HG02884 (cell line): Measurements from ENCODE around the gene KCNJ4.

Source experiments
- ATAC-seq: cut with Tn5 transposase; IDR thresholded peaks from one replicate; pipeline ENCODE4 v1.9.1; 2021; ENCODE audit warnings: mild to moderate bottlenecking, moderate library complexity; ENCODE audit not compliant: unreplicated experiment

The KCNJ4 gene

GRCh38 chr22:38432264-38432663, 22.7 kb downstream of the KCNJ4 start:
- no peak for ATAC-seq

DNA sequence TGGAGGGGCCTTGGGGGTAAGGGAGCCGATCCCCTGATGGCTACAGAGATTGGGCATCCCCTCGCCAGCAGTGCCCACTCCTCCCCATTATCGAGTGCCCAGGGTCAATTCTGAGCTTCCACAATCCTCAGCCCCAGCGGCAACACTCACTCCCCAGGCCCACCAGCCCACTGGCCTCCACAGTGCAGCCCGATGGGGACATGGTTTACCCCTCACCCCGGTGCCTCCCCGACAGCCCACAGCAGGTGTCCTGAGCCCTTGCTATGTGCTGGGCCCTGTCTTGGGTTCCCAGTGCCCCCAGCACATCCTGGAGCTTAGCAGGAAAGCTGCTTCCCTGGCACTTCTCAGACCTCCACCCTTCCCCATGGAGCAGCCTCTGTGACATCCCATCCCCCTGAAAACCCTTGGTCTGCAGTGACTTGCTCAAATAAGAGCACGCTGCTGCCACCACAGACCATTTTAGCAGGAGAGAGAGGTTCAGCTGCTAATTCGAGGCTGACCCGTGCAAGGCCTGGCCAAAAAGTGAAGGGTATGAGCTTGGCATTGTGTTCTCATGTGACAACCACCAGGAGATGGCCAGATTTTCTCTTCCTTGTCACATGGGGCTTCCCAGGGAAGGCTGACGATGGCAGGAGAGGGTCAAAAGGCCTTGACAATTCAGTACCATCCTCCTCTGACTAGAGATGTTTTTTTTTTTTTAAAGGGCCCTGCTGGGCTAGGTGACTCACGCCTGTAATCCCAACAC, 23.6 kb downstream of the KCNJ4 start:
- no peak for ATAC-seq

DNA sequence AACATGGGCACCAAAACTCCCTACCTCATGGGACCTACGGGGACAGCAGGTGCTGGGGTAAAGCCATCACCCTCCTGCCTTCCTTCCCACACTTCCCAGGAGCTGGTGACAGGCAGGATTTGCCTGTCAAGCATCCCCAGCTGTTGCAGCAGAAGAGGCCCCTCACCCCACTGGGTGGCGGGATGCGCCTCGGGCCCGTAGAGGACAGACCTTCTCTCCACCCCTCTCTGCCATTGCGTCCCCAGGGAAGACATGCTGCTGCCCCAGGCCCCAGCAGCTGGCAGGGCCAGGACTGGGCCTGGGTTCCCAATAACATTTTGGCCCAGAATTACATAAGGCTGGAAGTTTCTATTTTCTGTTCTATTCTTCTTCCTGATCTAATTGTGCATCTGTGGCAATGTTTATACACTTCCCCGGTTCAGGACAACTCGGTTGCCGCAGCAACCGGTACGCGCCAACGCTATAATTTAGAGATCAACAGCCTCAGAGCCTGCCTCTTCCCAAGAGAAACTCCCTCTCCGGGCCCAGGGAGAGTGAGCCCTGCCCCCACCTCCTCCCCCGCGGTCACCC, 25.4 kb downstream of the KCNJ4 start:
- no peak for ATAC-seq

DNA sequence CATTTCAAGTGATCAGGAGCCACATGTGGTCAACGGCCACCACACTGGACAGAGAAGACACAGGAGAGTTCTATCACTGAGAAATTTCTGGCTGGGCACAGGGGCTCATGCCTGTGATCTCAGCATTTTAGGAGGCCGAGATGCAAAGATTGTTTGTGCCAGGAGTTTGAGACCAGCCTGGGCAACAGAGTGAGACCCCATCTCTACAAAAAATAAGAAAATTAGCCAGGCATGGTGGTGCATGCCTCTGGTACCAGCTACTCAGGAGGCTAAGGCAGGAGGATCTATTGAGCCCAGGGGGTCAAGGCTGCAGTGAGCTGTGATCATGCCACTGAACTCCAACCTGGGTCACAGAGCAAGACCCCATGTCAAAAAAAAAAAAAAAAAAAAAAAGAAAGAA, 26.3 kb downstream of the KCNJ4 start:
- no peak for ATAC-seq

GRCh38 chr22:38427940-38428339, 27.1 kb downstream of the KCNJ4 start:
- ATAC-seq, result no peak

DNA sequence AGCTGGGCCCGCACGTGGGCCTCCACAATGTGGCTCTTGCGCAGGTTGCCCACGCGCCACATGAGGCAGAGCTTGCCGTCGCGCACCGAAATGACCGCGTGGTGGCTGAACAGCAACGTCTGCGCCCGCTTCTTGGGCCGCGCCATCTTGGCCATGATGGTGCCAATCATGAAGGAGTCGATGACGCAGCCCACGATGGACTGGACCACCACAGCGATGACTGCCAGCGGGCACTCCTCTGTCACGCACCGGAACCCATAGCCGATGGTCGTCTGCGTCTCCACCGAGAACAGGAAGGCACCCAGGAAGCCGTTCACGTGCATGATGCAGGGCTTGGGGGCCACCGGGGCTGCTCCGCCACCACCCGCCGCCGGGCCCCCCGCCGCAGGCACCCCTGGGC, 27.5 kb downstream of the KCNJ4 start:
- ATAC-seq, result no peak

GRCh38 chr22:38426628-38427027, 28.4 kb downstream of the KCNJ4 start:
- ATAC-seq, result no peak

GRCh38 chr22:38424525-38425080, 30.4 kb downstream of the KCNJ4 start:
- ATAC-seq, result no peak

- no peak for ATAC-seq
Observed at GRCh38 chr22:38423512-38424503, 31.2 kb downstream of the KCNJ4 start.

- no peak for ATAC-seq
Observed at GRCh38 chr22:38422611-38423511, 32.1 kb downstream of the KCNJ4 start.

GRCh38 chr22:38420734-38421133, 34.3 kb downstream of the KCNJ4 start:
- ATAC-seq, result no peak

DNA sequence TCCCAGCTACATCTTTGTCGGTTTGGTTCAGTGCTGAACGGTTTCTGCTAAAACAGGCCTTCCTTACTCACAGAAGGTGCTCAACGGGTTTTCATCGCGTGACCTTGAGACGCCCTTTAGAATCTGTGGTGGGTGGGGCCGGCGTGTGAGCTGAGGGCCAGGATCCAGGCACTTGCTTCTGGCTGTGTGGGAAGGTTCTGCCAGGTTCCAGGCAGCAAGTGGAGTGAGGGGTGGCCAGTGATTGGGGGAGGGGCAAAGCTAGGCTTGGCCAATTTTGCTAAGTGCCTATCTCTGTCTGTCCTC, 35.2 kb downstream of the KCNJ4 start:
- no peak for ATAC-seq

- ATAC-seq, result no peak
Observed at GRCh38 chr22:38419121-38419857, 35.7 kb downstream of the KCNJ4 start.

DNA sequence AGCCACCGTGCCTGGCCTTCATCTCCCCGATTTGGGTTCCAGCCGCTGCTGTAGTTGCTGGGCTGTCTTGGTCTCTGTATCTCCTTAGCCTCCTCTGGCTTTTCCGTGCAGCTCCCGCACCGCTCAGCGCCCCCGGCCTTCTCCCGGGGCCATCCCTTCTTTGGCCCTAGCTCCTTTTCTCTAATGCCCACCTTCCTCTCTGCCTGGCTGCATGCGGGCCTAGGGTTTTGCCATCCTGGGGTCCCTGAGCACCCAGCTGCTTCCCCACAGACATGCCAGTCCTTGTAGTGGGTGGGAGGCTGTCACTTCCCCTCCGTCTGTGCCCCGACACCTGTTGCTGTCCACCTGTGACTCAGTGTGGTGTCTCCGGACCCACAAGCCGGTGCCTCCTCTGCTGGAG, 36.4 kb downstream of the KCNJ4 start:
- no peak for ATAC-seq

DNA sequence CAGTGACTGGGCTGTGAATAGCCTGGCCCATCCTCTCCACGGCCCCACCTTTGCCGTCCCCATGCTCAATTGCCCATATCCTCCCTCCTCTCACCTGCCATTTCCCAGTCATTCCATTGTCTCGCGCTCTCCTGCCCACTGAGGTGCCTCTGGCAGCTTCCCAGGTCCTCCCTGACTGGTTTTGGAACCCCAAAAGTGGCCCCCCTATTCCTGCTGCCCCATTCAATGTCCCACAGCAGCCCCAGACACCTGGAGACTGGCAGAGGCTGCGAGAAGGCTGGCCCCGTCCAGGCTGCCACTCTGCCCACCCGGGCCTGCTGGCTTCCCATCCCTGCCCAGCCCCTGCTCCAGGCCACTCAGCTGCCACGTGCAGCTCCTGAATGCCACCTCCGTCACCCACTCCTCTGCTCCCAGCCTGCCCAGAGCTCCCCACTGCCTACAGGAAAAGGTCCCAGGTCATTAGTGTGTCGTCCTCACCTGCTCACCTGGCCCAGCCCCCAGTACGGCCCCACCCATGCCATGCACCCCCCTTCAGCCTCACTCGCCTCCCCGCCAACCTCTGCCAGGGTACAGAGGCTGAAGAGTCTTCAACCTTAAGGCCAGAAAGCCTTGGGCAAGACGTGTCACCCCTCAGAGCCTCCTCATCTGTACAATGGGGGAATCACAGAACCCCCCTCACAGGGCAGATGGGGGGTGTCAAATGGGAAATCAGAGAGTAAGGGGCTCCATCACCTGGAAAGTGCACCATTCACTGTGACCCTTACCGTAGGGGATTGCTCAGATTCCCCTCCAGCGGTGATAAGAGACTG, 37.5 kb downstream of the KCNJ4 start:
- no peak for ATAC-seq

DNA sequence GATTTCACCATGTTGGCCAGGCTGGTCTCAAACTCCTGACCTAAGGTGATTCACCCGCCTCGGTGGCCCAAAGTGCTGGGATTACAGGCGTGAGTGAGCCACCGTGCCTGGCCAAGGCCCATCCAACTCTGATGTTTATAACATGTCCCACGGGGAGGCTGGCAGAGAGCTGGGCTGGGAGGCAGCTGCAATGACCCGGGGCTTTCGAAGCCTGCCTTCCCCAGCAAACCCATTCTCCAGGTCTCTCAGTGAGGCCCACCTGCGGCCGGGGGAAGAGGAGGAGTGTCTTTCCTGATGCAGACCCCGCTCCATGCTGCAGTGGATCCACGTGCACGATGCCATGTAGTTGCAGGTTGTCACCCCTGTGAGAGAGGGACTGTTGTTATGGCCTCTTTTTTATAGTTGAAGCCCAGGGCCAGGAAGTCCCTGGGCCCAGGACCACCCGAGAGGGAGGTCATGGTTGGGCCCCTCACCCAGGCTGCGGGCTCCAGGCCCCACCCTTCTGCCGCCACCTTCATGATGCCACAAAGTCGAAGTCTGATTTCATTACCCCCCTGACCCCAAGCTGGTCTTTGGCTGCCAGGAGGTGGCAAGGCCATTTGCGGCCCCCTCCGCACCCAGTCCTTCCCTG, 38.3 kb downstream of the KCNJ4 start:
- ATAC-seq, result no peak

DNA sequence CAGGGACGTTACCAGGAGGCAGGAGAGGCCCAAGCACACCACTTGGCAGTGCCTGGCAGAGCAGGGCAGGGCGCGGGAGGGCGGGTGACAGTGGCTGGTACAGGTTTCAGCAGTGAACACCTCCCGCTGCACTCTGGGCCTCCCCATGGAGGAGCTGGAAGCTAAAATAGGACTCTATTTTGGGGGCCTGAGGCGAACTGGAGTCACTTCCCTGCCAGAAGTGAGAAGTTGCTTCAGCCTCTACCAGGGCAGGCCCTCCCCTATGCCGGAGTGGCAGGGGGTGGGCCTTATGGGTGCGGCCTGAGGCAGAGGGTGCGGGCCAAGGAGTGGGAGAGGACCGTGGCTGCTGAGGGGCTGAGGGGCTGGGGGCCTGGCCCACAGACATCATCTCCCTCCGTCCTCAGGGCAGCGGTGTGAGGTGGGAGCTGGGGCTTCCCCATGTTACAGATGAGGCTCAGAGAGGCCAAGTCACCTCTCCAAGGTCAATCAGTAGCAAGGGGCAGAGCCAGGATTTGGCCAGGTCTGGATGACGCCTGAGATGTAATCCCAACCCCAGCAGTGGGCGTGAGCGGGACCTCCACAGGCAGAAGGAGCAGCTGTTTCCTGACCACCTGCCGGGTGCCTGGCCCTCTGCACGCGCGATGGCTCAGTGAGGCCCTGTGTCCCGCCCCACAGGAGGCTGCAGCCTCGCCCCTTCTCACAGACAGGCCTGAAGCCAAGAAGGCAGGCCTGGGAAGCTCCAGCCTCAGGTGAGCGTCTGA, 39.3 kb downstream of the KCNJ4 start:
- no peak for ATAC-seq

DNA sequence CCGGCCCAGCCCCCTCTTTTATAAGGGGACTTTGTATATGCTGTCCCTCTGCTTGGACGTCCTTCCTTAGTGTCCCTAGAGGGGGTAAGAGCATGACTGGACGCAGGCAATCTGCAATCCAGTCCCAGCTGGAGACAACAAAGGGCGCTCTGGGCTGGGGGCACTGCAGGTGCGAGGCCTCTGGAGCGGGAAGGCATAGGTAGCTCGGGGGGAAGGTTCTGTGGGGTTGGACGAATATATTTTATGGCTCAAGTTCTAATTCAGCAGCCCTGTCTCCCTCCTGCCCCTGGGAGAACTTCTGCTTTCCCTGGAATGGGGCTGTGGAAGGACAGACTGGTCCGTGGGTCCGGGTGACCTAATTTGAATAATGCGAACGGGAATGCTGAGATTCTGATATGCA, 40.0 kb downstream of the KCNJ4 start:
- no peak for ATAC-seq
